ENCODE results near the gene UGT1A5.

DNA sequence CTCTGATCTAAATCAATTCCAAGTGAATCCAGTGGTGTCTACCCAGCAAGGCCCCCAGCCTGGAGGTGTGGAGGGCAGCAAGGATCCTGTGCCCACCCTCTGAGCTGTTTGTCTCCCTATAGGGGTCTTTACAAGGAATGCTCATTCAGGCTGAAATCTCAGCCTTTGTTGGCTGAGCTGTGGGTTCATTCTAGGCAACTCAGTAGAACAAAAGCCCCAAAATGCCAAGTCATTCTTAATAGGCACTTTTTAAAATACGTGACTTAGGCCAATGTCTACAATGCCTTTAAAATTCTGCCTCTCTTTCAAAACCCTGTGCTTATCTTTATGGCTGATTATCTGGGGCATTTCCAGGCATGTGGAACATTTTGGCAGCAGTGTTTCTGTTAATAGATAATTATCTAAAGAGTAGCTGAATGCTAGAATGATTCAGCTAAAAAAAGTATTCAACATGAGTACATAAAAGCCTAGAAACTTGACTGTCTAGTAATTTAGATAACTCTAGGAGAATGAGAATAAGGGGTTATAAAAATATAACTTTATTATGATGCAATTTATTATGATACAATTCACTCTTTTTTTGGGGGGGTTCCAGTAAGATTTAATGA lies 12.6 kb upstream of the UGT1A5 start:
- TF ChIP-seq CTCF (conservative IDR thresholded peaks at IDR 0.05; ENCODE audit: low read length) (no peak), EZH2phosphoT487 (IDR thresholded peaks at IDR 0.05; ENCODE audit: borderline replicate concordance, low read depth, low read length) (no peak)

Measured in OCI-LY7 (cell line).